OCI-M2 (cell line): Measurements from ENCODE around the gene SPAG6.

Source experiments
- DNase-seq: peaks from one replicate; lab custom pipeline; 2025; ENCODE audit not compliant: unreplicated experiment; lab: John Stamatoyannopoulos, UW

The SPAG6 gene

GRCh38 chr10:22321924-22322640 is 23.2 kb upstream of the SPAG6 start:
- no peak for DNase-seq

GRCh38 chr10:22322641-22323160 is 22.6 kb upstream of the SPAG6 start:
- no peak for DNase-seq

GRCh38 chr10:22323538-22324305 is 21.6 kb upstream of the SPAG6 start:
- DNase-seq: no peak

GRCh38 chr10:22324413-22324812 is 20.9 kb upstream of the SPAG6 start:
- DNase-seq: no peak

GRCh38 chr10:22324893-22325271 is 20.4 kb upstream of the SPAG6 start:
- no peak for DNase-seq

- no peak for DNase-seq
Observed at GRCh38 chr10:22325272-22326144, 19.8 kb upstream of the SPAG6 start.

GRCh38 chr10:22326145-22326702 is 19.1 kb upstream of the SPAG6 start:
- no peak for DNase-seq

GRCh38 chr10:22329150-22329549 is 16.1 kb upstream of the SPAG6 start:
- DNase-seq: no peak

- DNase-seq: no peak
Observed at GRCh38 chr10:22332116-22332692, 13.1 kb upstream of the SPAG6 start.

GRCh38 chr10:22333167-22333974 is 11.9 kb upstream of the SPAG6 start:
- no peak for DNase-seq

- DNase-seq: no peak
Observed at GRCh38 chr10:22333975-22334282, 11.4 kb upstream of the SPAG6 start.

GRCh38 chr10:22334414-22335172 is 10.7 kb upstream of the SPAG6 start:
- DNase-seq: no peak

- DNase-seq: no peak
Observed at GRCh38 chr10:22335173-22335933, 9.9 kb upstream of the SPAG6 start.

GRCh38 chr10:22338185-22338900 is 7.0 kb upstream of the SPAG6 start:
- no peak for DNase-seq

- DNase-seq: no peak
Observed at GRCh38 chr10:22338931-22339330, 6.4 kb upstream of the SPAG6 start.

- no peak for DNase-seq
Observed at GRCh38 chr10:22339761-22340328, 5.5 kb upstream of the SPAG6 start.

GRCh38 chr10:22340329-22341189 is 4.7 kb upstream of the SPAG6 start:
- no peak for DNase-seq
